Neutrophil (primary cell): Measurements from ENCODE around the gene MAP2K5.

ENCODE experiments used
- H3K27ac ChIP-seq: fragments of 200-600 bp; sonication (generic); 2 replicates; pipeline ENCODE4 v1.5.1; 2016; ENCODE audit warnings: mild to moderate bottlenecking, moderate library complexity
- H3K27me3 ChIP-seq: fragments of 200-600 bp; sonication (generic); 2 replicates; pipeline ENCODE4 v1.6.0; 2016; ENCODE audit warnings: mild to moderate bottlenecking
- H3K36me3 ChIP-seq: fragments of 200-600 bp; sonication (generic); 2 replicates; pipeline ENCODE4 v1.5.1; 2017
- H3K4me1 ChIP-seq, 2 experiments: fragments of 200-600 bp in 1 of 2; sonication (generic) in 1 of 2; 1 replicate in 1 of 2; 2 replicates in 1 of 2; pipeline versions ENCODE4 v1.5.1 to v1.6.1; 2013 to 2016; ENCODE audit warnings: low read depth in 1 of 2, low read length in 1 of 2, mild to moderate bottlenecking in 1 of 2, moderate library complexity in 1 of 2; ENCODE audit not compliant: control insufficient read depth in 1 of 2, insufficient read depth in 1 of 2
- H3K4me3 ChIP-seq, 2 experiments: fragments of 200-600 bp in 1 of 2; sonication (generic) in 1 of 2; 1 replicate in 1 of 2; 2 replicates in 1 of 2; pipeline ENCODE4 v1.5.1; 2013 to 2016; ENCODE audit warnings: low read depth in 1 of 2, low read length in 1 of 2, mild to moderate bottlenecking in 1 of 2, moderate library complexity in 1 of 2
- H3K9me3 ChIP-seq: fragments of 200-600 bp; sonication (generic); 2 replicates; pipeline ENCODE4 v1.5.1; 2016
- TF ChIP-seq, protein P1 (sequence below): fragments of 200-600 bp; sonication (generic); IDR thresholded peaks from 2 replicates; pipeline ENCODE4 v1.5.1; 2016; ENCODE audit warnings: antibody characterized with exemption

The MAP2K5 gene

DNA sequence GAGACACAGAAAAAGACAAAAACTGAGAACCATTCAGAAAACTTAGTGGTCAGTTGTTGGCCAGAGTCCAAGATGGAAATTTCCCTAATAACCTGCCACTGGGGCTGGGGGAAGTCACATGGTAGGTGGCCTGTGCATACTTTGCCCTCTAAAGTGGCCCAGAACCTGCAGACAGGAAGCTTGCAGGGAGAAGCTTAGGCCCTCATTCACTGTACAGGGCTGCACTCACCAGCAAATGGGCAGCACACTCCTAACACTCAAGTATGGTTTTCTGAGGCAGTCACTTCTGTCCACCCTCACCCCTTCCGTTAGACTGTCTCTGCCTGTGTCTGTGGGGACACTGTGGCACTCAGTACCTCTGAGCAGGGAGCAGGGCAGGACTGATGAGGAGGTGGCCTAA, 311.9 kb downstream of the MAP2K5 start:
- Histone ChIP-seq H3K27ac (no peak overlapping the region), H3K9me3 (no peaks in the 10 kb centered on the region), H3K4me3 (no peak overlapping the region), H3K4me1 (peaks cover 18 to 21% of the 10 kb centered on the region in 2 experiments), H3K27me3 (no peaks in the 10 kb centered on the region), H3K36me3 (no peaks in the 10 kb centered on the region)
- TF ChIP-seq, protein P1, sequence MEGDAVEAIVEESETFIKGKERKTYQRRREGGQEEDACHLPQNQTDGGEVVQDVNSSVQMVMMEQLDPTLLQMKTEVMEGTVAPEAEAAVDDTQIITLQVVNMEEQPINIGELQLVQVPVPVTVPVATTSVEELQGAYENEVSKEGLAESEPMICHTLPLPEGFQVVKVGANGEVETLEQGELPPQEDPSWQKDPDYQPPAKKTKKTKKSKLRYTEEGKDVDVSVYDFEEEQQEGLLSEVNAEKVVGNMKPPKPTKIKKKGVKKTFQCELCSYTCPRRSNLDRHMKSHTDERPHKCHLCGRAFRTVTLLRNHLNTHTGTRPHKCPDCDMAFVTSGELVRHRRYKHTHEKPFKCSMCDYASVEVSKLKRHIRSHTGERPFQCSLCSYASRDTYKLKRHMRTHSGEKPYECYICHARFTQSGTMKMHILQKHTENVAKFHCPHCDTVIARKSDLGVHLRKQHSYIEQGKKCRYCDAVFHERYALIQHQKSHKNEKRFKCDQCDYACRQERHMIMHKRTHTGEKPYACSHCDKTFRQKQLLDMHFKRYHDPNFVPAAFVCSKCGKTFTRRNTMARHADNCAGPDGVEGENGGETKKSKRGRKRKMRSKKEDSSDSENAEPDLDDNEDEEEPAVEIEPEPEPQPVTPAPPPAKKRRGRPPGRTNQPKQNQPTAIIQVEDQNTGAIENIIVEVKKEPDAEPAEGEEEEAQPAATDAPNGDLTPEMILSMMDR, result no peak

DNA sequence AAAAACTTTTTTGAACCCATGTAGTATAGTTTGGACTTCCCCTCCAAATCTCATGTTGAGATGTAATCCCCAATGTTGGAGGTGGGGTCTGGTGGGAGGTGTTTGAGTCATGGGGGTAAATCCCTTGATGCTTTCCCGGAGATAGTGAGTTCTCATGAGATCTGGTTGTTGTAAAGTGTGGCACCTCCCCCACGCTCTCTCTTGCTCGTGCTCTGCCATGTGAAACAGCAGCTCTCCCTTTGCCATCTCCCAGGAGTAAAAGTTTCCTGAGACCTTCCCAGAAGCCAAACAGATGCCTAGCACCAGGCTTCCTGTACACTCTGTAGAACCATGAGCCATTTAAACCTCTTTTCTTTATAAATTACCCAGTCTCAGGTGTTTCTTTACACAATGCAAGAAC, 313.3 kb downstream of the MAP2K5 start:
- Histone ChIP-seq H3K4me3 (no peak overlapping the region), H3K27ac (no peak overlapping the region), H3K27me3 (no peaks in the 10 kb centered on the region), H3K4me1 (peaks cover 8% of the 10 kb centered on the region in 2 experiments), H3K9me3 (no peaks in the 10 kb centered on the region), H3K36me3 (no peaks in the 10 kb centered on the region)
- TF ChIP-seq, protein P1, result no peak
